Glutamatergic neuron (in vitro differentiated cells): ENCODE measurements around the gene COG6. TPM values are rescaled to one million over a fixed set of nuclear protein-coding genes. Genes with fewer than 3 reads are reported as not detected.

Experiments used
- DNase-seq: peaks from one replicate; pipeline ENCODE4 v3.0.0; 2022
- H3K27ac Mint-ChIP-seq: one replicate; pipeline ENCODE4 v1.8.0; 2020; ENCODE audit warnings: mild to moderate bottlenecking, mixed read lengths, inconsistent platforms; ENCODE audit not compliant: unreplicated experiment
- H3K27me3 Mint-ChIP-seq: one replicate; pipeline ENCODE4 v1.8.0; 2020; ENCODE audit warnings: mild to moderate bottlenecking, moderate library complexity, mixed read lengths, inconsistent platforms; ENCODE audit not compliant: unreplicated experiment
- H3K36me3 Mint-ChIP-seq: one replicate; pipeline ENCODE4 v1.8.0; 2020; ENCODE audit warnings: mild to moderate bottlenecking, mixed read lengths, inconsistent platforms; ENCODE audit not compliant: unreplicated experiment
- H3K4me1 Mint-ChIP-seq: one replicate; pipeline ENCODE4 v1.8.0; 2020; ENCODE audit warnings: mild to moderate bottlenecking, low read depth, mixed read lengths, inconsistent platforms; ENCODE audit not compliant: unreplicated experiment
- H3K4me3 Mint-ChIP-seq: one replicate; pipeline ENCODE4 v1.8.0; 2020; ENCODE audit warnings: mild to moderate bottlenecking, mixed read lengths, inconsistent platforms; ENCODE audit not compliant: unreplicated experiment
- H3K9me3 Mint-ChIP-seq: one replicate; pipeline ENCODE4 v1.8.0; 2020; ENCODE audit warnings: mild to moderate bottlenecking, moderate library complexity, mixed read lengths, inconsistent platforms; ENCODE audit not compliant: unreplicated experiment
- microRNA-seq: library from miRNA; unstranded; fragments of <30 nt; microRNA quantifications from one replicate; pipeline ENCODE4, GENCODE V29; 2020; ENCODE audit not compliant: unreplicated experiment
- total RNA-seq: library from RNA; stranded (reverse); fragmentation: NEBNext Ultra II Directional; extraction: Animal tissue kit (Norgen Biotek cat#: 25700); gene quantifications from one replicate; pipeline ENCODE4 v1.2.1, GENCODE V29; 2021; ENCODE audit not compliant: unreplicated experiment
- TF ChIP-seq, protein P1 (sequence below): fragments of 200-600 bp; sonication (generic); IDR thresholded peaks from one replicate; pipeline ENCODE4 v1.5.0; 2021; ENCODE audit not compliant: partially characterized antibody, unreplicated experiment

The COG6 gene
- total RNA-seq, 1 donor from 2014 or later: 25.5 TPM

DNA sequence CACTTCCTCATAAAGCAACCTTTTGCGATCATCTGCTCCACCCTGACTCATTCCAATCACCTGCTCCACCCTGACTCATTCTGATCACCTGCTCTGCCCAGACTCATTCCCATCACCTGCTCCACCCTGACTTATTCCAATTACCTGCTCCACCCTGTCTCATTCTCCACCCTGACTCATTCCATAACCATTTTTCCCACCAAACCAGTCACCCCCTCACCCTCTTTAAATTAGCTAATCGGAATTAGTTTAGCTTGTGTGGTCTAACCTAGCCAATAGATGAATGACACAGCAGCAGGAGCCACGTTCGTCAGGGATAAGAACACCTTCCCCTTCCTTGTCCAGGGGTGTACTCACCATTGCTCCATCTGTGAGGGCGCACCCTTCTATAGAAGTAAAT is 134.0 kb downstream of the COG6 start:
- H3K36me3 Mint-ChIP-seq: peaks cover 8% of the 10 kb centered on the region
- peaks cover 4% of the 10 kb centered on the region for H3K27me3 Mint-ChIP-seq
- no peak overlapping the region for H3K27ac Mint-ChIP-seq
- TF ChIP-seq, protein P1, sequence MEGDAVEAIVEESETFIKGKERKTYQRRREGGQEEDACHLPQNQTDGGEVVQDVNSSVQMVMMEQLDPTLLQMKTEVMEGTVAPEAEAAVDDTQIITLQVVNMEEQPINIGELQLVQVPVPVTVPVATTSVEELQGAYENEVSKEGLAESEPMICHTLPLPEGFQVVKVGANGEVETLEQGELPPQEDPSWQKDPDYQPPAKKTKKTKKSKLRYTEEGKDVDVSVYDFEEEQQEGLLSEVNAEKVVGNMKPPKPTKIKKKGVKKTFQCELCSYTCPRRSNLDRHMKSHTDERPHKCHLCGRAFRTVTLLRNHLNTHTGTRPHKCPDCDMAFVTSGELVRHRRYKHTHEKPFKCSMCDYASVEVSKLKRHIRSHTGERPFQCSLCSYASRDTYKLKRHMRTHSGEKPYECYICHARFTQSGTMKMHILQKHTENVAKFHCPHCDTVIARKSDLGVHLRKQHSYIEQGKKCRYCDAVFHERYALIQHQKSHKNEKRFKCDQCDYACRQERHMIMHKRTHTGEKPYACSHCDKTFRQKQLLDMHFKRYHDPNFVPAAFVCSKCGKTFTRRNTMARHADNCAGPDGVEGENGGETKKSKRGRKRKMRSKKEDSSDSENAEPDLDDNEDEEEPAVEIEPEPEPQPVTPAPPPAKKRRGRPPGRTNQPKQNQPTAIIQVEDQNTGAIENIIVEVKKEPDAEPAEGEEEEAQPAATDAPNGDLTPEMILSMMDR: no peak
- DNase-seq: no peak
- no peak overlapping the region for H3K4me3 Mint-ChIP-seq
- no peaks in the 10 kb centered on the region for H3K4me1 Mint-ChIP-seq
- peaks cover 6% of the 10 kb centered on the region for H3K9me3 Mint-ChIP-seq

Small RNAs within 50 kb of the gene (microRNA-seq; reads per million reads assigned to microRNA genes)
- not detected for gene MIR4305

Other genes starting within 250 kb of the COG6 start
- gene LHFPL6, start 52.5 kb upstream of the COG6 start, total RNA-seq: 1.7 TPM